Endothelial cell (in vitro differentiated cells): Measurements from ENCODE around the gene SP2. TPM values are rescaled to one million over a fixed set of nuclear protein-coding genes. Genes with fewer than 3 reads are reported as not detected.
A peak's percentile ranks its signal among the peaks of the same experiment; 100 is the strongest.

ENCODE experiments used
- DNase-seq: peaks from one replicate; pipeline ENCODE4 v3.0.0; 2021; ENCODE audit warnings: low spot score
- H3K27ac Mint-ChIP-seq: one replicate; pipeline ENCODE4 v1.8.0; 2021; ENCODE audit warnings: mixed read lengths, inconsistent platforms; ENCODE audit not compliant: unreplicated experiment
- H3K27me3 Mint-ChIP-seq: one replicate; pipeline ENCODE4 v1.8.0; 2021; ENCODE audit warnings: mild to moderate bottlenecking, moderate library complexity, mixed read lengths, inconsistent platforms; ENCODE audit not compliant: unreplicated experiment
- H3K36me3 Mint-ChIP-seq: one replicate; pipeline ENCODE4 v1.8.0; 2021; ENCODE audit warnings: mild to moderate bottlenecking, low read depth, mixed read lengths, inconsistent platforms; ENCODE audit not compliant: unreplicated experiment
- H3K4me1 Mint-ChIP-seq: one replicate; pipeline ENCODE4 v1.8.0; 2021; ENCODE audit warnings: mild to moderate bottlenecking, mixed read lengths, inconsistent platforms; ENCODE audit not compliant: unreplicated experiment
- H3K4me3 Mint-ChIP-seq: one replicate; pipeline ENCODE4 v1.8.0; 2021; ENCODE audit warnings: mild to moderate bottlenecking, mixed read lengths, inconsistent platforms; ENCODE audit not compliant: unreplicated experiment
- H3K9me3 Mint-ChIP-seq: one replicate; pipeline ENCODE4 v1.8.0; 2021; ENCODE audit warnings: mixed read lengths, inconsistent platforms; ENCODE audit not compliant: unreplicated experiment
- total RNA-seq: library from RNA; stranded (reverse); fragmentation: NEBNext Ultra II Directional; extraction: Animal tissue kit (Norgen Biotek cat#: 25700); gene quantifications from one replicate; pipeline ENCODE4 v1.2.1, GENCODE V29; 2021; ENCODE audit not compliant: unreplicated experiment
- TF ChIP-seq, protein P1 (sequence below): fragments of 200-600 bp; sonication (generic); IDR thresholded peaks from one replicate; pipeline ENCODE4 v1.5.0; 2021; ENCODE audit warnings: antibody characterized with exemption; ENCODE audit not compliant: unreplicated experiment

Gene SP2
- total RNA-seq, 1 donor from 2014 or later = 12.4 TPM

DNA sequence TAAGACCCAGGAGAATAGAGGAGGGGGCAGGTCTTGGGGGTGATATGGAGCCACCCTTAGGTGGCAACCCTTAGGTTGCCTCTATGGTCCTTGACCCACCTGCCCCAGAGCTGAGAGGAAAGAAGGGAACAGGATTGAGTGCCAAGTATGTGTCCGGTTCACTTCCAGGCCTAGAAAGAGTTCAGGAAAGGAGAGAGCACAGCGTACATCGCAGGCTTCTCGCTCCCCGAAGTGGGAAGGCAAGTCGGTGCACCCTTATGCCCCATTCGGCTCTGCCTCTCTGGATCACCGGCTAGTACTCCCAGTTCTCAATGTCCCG, 45.7 kb upstream of the SP2 start:
- TF ChIP-seq, protein P1, sequence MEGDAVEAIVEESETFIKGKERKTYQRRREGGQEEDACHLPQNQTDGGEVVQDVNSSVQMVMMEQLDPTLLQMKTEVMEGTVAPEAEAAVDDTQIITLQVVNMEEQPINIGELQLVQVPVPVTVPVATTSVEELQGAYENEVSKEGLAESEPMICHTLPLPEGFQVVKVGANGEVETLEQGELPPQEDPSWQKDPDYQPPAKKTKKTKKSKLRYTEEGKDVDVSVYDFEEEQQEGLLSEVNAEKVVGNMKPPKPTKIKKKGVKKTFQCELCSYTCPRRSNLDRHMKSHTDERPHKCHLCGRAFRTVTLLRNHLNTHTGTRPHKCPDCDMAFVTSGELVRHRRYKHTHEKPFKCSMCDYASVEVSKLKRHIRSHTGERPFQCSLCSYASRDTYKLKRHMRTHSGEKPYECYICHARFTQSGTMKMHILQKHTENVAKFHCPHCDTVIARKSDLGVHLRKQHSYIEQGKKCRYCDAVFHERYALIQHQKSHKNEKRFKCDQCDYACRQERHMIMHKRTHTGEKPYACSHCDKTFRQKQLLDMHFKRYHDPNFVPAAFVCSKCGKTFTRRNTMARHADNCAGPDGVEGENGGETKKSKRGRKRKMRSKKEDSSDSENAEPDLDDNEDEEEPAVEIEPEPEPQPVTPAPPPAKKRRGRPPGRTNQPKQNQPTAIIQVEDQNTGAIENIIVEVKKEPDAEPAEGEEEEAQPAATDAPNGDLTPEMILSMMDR = no peak
- H3K36me3 Mint-ChIP-seq = peaks cover 12% of the 10 kb centered on the region
- H3K27me3 Mint-ChIP-seq = peaks cover 10% of the 10 kb centered on the region
- H3K4me1 Mint-ChIP-seq = peaks cover 63% of the 10 kb centered on the region
- no peak overlapping the region for H3K27ac Mint-ChIP-seq
- DNase-seq = no peak
- H3K9me3 Mint-ChIP-seq = no peaks in the 10 kb centered on the region
- peak overlapping the region; percentile 93 for H3K4me3 Mint-ChIP-seq

DNA sequence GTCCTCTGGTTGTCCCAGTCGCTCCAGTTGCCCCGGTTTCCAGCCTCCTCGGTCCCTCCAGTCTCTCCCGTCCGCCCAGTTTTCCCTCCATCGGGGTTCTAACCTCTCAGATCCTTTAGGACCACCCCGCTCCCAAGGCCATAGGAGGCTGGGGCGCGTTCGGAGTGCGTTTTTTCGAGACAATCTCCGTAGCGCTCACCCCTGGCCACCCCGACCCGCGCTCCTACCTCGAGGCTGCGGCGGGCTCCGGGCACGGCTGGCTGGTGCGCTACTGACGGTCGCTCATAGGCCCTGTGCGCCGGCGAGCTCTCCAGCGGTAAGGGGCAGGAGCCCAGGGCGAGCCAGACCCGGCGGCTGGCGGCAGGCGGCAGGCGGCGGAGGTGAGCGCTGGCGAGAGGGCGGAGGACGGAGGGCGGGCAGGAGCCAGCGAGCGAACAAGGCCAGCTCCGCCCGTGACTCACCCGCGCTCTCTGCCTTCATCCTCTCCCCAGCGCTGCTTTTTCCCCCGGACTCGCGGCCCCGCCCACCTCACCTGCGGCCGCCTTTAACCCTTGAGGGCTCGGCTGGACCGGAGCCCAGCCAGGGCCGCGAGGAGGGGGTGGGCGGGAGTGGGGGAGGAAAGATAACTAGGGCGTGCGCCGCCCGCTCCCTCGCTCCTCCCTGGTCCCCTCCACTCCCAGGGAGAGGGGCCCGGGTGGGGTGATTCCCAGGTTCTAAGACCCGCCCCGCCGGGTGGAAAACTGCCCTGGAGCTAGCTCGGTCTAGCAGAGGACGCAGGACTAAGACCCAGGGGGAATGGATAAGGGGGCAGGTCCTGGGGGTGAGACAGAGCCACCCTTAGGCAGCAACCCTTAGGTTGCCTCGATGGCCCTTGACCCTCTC, 45.1 kb upstream of the SP2 start, which contains the start of gene SP6:
Gene SP6, minus strand, starts transcription at position 472 of the 882 bp plus-strand sequence. CDS start 2,734 bp downstream, outside the sequence.
- TF ChIP-seq, protein P1 = no peak
- Mint-ChIP-seq H3K4me1 (peaks cover 66% of the 10 kb centered on the region), H3K36me3 (peaks cover 12% of the 10 kb centered on the region), H3K9me3 (no peaks in the 10 kb centered on the region), H3K27ac (peak within 1 kb of the TSS; percentile 54), H3K4me3 (peak within 1 kb of the TSS; percentile 93), H3K27me3 (peaks cover 11% of the 10 kb centered on the region)
- peak; percentile 70 for DNase-seq

DNA sequence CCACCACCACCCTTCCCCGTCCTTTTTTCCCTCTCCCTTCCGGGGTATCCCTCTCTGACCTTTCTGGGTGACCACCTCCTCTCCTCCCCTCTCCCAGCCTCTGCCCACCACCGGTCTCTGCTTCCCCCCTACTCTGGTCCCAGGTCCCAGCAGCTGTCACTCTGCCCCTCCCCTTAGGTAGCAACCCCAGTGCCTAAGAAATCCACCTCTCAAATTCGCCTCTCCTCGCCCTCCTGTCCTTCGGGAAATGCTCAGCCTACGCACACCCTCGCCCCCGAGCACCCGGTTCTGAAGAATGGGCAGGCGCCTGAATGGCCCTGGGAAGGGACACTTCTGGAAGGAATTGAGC, 44.3 kb upstream of the SP2 start:
- no peak for DNase-seq
- Mint-ChIP-seq H3K4me1 (peaks cover 74% of the 10 kb centered on the region), H3K36me3 (peaks cover 12% of the 10 kb centered on the region), H3K9me3 (no peaks in the 10 kb centered on the region), H3K27me3 (peaks cover 9% of the 10 kb centered on the region), H3K4me3 (peak overlapping the region; percentile 74), H3K27ac (peak overlapping the region; percentile 54)
- TF ChIP-seq, protein P1 = no peak

DNA sequence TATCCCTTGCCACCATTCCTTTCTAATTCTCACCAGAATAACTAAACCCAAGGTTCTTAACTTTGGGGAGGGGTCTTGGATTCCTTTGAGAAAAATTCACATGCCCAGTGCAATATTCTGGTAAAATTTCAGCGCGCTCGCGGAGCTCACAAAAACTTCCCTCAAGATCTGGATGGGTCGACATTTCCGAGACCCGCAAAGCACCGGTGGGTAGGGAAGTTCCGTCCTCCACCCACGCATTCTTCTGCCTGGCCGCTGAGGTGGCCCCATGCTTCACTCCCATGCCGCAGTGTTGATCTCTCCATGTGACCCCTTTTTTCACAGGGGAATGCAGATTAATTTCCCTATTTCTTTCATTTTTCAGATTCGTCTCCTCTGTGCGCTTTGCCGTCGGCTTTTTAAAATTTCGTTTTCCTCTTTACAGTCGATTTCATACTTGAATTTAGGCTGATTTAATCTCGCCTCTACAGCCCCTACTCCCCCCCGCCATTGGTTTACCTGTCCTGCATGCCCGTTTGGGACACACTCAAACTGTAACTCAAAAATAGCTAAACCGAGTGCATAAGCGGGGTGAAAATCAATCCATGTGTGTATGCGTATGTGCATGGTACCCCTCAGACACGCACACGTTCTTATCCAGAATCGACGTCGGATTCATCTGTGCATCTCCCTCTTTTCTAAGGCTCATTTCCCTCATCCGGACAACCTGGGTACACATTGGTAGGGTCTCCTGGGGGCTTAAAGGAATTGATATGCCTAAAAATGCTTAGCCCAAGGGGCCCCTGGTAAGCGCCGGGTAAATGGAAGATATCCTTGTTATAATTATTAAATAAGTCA, 43.7 kb upstream of the SP2 start:
- peaks cover 12% of the 10 kb centered on the region for H3K36me3 Mint-ChIP-seq
- H3K27me3 Mint-ChIP-seq = peaks cover 9% of the 10 kb centered on the region
- peak overlapping the region; percentile 54 for H3K27ac Mint-ChIP-seq
- DNase-seq = no peak
- peak overlapping the region; percentile 74 for H3K4me3 Mint-ChIP-seq
- TF ChIP-seq, protein P1 = no peak
- H3K9me3 Mint-ChIP-seq = no peaks in the 10 kb centered on the region
- peaks cover 80% of the 10 kb centered on the region for H3K4me1 Mint-ChIP-seq
